ENCODE measurements around the gene HAND2. TPM values are rescaled to one million over a fixed set of nuclear protein-coding genes. Genes with fewer than 3 reads are reported as not detected.
A peak's percentile ranks its signal among the peaks of the same experiment; 100 is the strongest.

HAND2 gene
- total and polyA plus RNA-seq, 10 donors: 0.80 to 6.3 (median 1.8) TPM

DNA sequence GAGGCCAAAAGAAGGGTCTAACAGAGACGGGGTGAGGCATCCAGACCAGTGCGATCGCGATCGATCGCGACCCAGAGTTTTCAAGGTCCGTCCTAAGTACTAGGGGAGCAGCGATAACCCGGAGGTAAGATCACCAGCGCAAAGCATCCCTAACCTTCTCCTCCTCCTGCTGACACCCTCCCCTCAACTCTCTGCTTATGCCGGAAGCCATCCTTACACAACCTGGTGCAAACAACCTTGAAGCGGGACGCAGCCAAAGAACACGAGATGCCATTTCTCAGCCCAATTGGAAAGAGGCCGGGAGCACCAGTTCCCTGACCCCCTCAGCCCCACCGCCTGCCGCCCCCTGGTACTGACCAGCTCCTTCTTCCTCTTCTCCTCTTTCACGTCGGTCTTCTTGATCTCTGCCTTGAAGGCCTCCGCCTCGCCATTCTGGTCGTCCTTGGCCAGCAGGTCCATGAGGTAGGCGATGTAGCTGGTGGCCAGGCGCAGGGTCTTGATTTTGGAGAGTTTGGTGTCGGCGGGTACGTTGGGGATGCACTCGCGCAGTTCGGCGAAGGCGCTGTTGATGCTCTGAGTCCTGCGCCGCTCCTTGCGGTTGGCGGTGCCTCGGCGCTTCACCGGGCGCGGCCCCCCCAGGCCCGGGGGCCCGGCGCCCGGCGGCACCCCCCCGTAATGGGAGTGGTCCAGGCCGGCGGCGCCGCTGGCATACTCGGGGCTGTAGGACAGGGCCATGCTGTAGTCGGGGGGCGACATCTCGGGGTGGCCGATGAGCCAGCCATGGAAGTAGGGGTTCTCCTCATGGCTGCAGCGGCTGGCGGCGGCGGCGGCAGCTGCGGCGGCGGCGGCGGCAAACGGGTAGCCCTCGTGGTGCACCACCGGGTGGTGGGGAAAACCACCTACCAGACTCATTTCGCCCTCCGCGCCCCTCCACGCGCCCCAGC lies 1.4 kb downstream of the HAND2 start:
- H3K27me3 ChIP-seq (replicated peaks in 1 of 7): peaks cover 3 to 100% (median 96%) of the 10 kb centered on the region in 7 donors
- H3K27ac ChIP-seq: peak overlapping the region in 5 of 8 donors; percentile 7 to 78 (median 48)
- intact Hi-C loops (cut with DNase I; ENCODE audit: low total_unique reads): no loop called here
- TF ChIP-seq, protein P1, sequence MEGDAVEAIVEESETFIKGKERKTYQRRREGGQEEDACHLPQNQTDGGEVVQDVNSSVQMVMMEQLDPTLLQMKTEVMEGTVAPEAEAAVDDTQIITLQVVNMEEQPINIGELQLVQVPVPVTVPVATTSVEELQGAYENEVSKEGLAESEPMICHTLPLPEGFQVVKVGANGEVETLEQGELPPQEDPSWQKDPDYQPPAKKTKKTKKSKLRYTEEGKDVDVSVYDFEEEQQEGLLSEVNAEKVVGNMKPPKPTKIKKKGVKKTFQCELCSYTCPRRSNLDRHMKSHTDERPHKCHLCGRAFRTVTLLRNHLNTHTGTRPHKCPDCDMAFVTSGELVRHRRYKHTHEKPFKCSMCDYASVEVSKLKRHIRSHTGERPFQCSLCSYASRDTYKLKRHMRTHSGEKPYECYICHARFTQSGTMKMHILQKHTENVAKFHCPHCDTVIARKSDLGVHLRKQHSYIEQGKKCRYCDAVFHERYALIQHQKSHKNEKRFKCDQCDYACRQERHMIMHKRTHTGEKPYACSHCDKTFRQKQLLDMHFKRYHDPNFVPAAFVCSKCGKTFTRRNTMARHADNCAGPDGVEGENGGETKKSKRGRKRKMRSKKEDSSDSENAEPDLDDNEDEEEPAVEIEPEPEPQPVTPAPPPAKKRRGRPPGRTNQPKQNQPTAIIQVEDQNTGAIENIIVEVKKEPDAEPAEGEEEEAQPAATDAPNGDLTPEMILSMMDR (IDR thresholded peaks at IDR 0.05 in 8 of 11, conservative IDR thresholded peaks at IDR 0.05 in 3 of 11): no peak
- no peak for TF ChIP-seq POLR2A (IDR thresholded peaks at IDR 0.05)
- TF ChIP-seq POLR2AphosphoS5 (IDR thresholded peaks at IDR 0.05): no peak
- 4 to 14% (median 7%) methylated on average over 32 to 75 of the region's 75 CpGs for WGBS, 5 donors
- DNase-seq: no peak
- H3K4me3 ChIP-seq: peak overlapping the region in 7 of 8 donors; percentile 13 to 62 (median 29)
- no peaks in the 10 kb centered on the region for H3K36me3 ChIP-seq
- H3K9me3 ChIP-seq: peaks cover 0 to 9% (median 0%) of the 10 kb centered on the region in 8 donors
- H3K4me1 ChIP-seq: peaks cover 5 to 39% (median 29%) of the 10 kb centered on the region in 6 donors

- H3K27me3 ChIP-seq (replicated peaks in 1 of 7): peaks cover 3 to 100% (median 97%) of the 10 kb centered on the region in 7 donors
- intact Hi-C loops (cut with DNase I; ENCODE audit: low total_unique reads): no loop called here
- H3K36me3 ChIP-seq: no peaks in the 10 kb centered on the region
- peak overlapping the region in 5 of 8 donors; percentile 11 to 62 (median 37) for H3K4me3 ChIP-seq
- H3K4me1 ChIP-seq: peaks cover 5 to 50% (median 37%) of the 10 kb centered on the region in 6 donors
- H3K27ac ChIP-seq: peak overlapping the region in 3 of 8 donors; percentile 48 to 78 (median 64)
- TF ChIP-seq POLR2AphosphoS5 (IDR thresholded peaks at IDR 0.05): peak in 1 of 3 donors; percentile 51
- TF ChIP-seq, protein P1 (IDR thresholded peaks at IDR 0.05 in 8 of 11, conservative IDR thresholded peaks at IDR 0.05 in 3 of 11): no peak
- DNase-seq: no peak
- H3K9me3 ChIP-seq: peaks cover 0 to 9% (median 0%) of the 10 kb centered on the region in 8 donors
- WGBS, 5 donors: 9 to 13% (median 10%) methylated on average over 41 to 42 of the region's 42 CpGs
Observed at GRCh38 chr4:173527103-173527891, 2.7 kb downstream of the HAND2 start.

DNA sequence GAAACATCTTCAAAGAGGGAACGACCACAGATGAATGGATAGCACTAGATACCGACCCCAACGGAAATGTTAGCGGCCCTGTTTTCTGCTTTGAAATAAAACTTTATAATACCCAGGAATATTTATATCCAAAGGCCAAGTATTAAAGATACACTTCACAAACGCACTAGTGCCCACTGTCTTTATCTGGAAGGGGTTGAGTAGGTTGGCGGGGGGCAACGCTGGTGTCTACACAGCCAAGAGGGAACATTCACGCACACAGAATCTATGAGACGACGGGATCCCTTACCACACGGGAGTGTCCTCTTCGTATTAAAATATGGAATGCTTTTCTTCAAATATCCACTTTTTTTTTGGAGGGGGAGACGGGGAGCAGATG lies 3.3 kb downstream of the HAND2 start:
- Histone ChIP-seq H3K9me3 (peaks cover 0 to 9% (median 0%) of the 10 kb centered on the region in 8 donors), H3K27ac (peak overlapping the region in 2 of 8 donors; percentile 64 to 78), H3K4me1 (peaks cover 5 to 56% (median 43%) of the 10 kb centered on the region in 6 donors), H3K36me3 (no peaks in the 10 kb centered on the region), H3K4me3 (peak overlapping the region in 4 of 8 donors; percentile 11 to 62 (median 32)), H3K27me3 (replicated peaks in 1 of 7) (peaks cover 3 to 100% (median 97%) of the 10 kb centered on the region in 7 donors)
- no peak for DNase-seq
- WGBS, 5 donors: 21 to 26% (median 22%) methylated on average over 13 of the region's 13 CpGs
- TF ChIP-seq, protein P1 (IDR thresholded peaks at IDR 0.05 in 8 of 11, conservative IDR thresholded peaks at IDR 0.05 in 3 of 11): no peak
- TF ChIP-seq POLR2A (IDR thresholded peaks at IDR 0.05) (no peak), POLR2AphosphoS5 (IDR thresholded peaks at IDR 0.05) (no peak)
- intact Hi-C loops (cut with DNase I; ENCODE audit: low total_unique reads): no loop called here
